Epithelial cell of esophagus (primary cell): Measurements from ENCODE around the gene MGAT4B.

ENCODE experiments used
- DNase-seq: peaks from one replicate; pipeline ENCODE4 v3.0.0; 2010; ENCODE audit warnings: low read depth
- H3K4me3 ChIP-seq: 2 replicates; pipeline ENCODE4 v1.5.1; 2011; ENCODE audit warnings: mild to moderate bottlenecking, low read length, control low read depth
- CTCF ChIP-seq: IDR thresholded peaks from 2 replicates; pipeline ENCODE4 v1.5.1; 2011; ENCODE audit warnings: low read depth, mild to moderate bottlenecking, low read length, control low read depth, inconsistent platforms; ENCODE audit not compliant: insufficient read depth; ENCODE audit errors: missing control alignments

MGAT4B gene

GRCh38 chr5:179806250-179807048, at the start of gene MGAT4B:
Gene MGAT4B, minus strand, starts transcription at chr5:179806866. Its CDS starts 283 bp downstream, at chr5:179806583.
- TF ChIP-seq CTCF, result no peak
- peak; percentile 88 for DNase-seq
- peak within 1 kb of the TSS; percentile 62 for H3K4me3 ChIP-seq

- no peak for DNase-seq
- no peak overlapping the region for H3K4me3 ChIP-seq
- no peak for TF ChIP-seq CTCF
Measured at GRCh38 chr5:179854356-179854755, 47.7 kb upstream of the MGAT4B start.

- H3K4me3 ChIP-seq, result no peak overlapping the region
- TF ChIP-seq CTCF, result no peak
- DNase-seq, result no peak
Measured at GRCh38 chr5:179852993-179853547, 46.4 kb upstream of the MGAT4B start.

- no peak for DNase-seq
Measured at GRCh38 chr5:179841621-179842020, 35.0 kb upstream of the MGAT4B start.

GRCh38 chr5:179840766-179841165, 34.1 kb upstream of the MGAT4B start:
- H3K4me3 ChIP-seq, result no peak overlapping the region
- TF ChIP-seq CTCF, result no peak
- no peak for DNase-seq

More at GRCh38 chr5:179841621-179842020, 35.0 kb upstream of the MGAT4B start:
- no peak for TF ChIP-seq CTCF
- H3K4me3 ChIP-seq, result no peak overlapping the region

- H3K4me3 ChIP-seq, result no peak overlapping the region
- no peak for TF ChIP-seq CTCF
- no peak for DNase-seq
Measured at GRCh38 chr5:179840321-179840720, 33.7 kb upstream of the MGAT4B start.
